HG02973 (cell line): ENCODE measurements around the gene EXT2.

ENCODE experiments used
- ATAC-seq: cut with Tn5 transposase; IDR thresholded peaks from one replicate; pipeline ENCODE4 v1.9.1; 2021; ENCODE audit warnings: moderate library complexity; ENCODE audit not compliant: unreplicated experiment

Gene EXT2

DNA sequence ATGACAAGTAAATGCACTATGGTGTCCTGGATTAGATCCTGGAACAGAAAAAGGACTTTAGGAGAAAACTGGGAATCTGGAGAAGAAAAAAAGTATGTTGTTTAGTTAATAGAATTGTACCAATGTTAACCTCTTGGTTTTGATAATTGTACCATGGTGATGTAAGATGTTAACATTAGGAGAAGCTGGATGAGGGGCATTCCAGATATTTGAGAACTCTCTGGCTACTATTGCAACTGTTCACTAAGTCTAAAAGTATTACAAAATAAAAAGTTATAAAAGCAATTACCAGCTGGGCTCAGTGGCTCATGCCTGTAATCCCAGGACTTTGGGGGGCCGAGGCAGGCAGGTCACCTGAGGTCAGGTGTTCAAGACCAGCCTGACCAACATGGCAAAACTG is 66.5 kb downstream of the EXT2 start:
- no peak for ATAC-seq

GRCh38 chr11:44162662-44163061 is 67.2 kb downstream of the EXT2 start:
- no peak for ATAC-seq

- ATAC-seq = no peak
Measured at GRCh38 chr11:44165432-44165831, 70.0 kb downstream of the EXT2 start.

GRCh38 chr11:44167046-44167445 is 71.6 kb downstream of the EXT2 start:
- no peak for ATAC-seq

DNA sequence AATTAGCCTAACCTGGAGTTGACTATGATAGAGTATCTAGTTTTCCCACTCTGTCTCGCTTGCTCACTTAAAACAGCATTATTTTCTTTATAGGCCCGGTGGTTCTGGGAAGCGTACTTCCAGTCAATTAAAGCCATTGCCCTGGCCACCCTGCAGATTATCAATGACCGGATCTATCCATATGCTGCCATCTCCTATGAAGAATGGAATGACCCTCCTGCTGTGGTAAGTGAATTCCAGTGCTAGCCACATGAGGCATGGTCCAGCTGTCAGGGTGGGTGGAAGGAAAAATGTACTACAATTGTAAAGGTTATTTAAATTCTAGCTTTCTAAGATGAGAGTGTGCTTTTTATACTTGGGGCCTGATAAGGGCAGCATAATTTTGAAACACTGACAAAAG is 76.0 kb downstream of the EXT2 start:
- ATAC-seq = no peak

- no peak for ATAC-seq
Measured at GRCh38 chr11:44172966-44173365, 77.5 kb downstream of the EXT2 start.

- no peak for ATAC-seq
Measured at GRCh38 chr11:44174842-44175241, 79.4 kb downstream of the EXT2 start.

DNA sequence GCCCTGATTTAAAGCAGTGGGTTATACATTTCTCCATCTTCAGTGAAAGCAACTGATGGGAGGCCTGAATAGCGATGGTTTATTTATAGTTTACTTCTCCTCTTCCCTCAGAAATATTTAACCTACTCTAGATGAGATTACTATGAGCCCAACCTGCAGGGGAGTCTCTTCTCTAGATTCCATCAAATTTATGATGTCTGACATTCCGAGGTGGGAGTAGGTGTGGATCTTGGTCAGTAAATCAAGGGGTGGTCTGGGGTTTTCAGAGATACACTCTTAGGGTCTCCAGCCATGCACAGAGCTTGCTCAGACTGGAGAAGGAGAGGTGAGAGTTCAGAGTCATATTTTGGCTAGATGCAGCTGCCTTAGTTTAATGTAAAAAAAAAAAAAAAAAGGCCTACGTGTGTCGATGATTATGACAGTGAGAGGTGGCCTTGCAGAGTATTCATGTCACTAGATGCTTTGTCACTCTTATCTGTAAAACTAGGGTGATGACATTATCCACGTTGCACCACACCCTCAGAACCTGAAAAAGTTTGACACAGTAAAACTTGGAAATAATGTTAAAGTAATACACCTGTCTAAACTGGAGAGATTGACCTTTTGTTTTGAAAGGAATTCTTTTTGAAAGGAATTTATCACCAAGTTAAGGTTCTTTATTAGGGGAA is 81.2 kb downstream of the EXT2 start:
- no peak for ATAC-seq

GRCh38 chr11:44177905-44178304 is 82.4 kb downstream of the EXT2 start:
- no peak for ATAC-seq

DNA sequence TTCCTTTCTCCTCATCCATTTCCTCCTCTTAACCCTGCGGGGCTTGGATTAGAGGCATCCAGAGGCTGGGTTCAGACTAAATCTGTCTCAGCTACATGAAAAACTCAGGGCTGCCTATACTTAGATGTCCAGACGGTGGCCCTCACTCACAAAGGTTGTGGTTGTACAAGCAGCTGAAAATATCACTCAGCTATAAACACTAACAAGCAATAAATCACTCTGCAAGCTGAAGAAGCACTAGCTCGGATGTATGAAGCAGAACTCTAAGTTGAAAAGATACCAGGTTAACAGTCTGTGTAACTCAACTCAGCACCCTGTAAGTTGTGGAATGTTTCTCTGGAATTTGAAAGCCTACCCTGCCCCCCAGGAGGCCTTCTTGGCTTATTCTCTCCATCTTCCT is 82.9 kb downstream of the EXT2 start:
- no peak for ATAC-seq

DNA sequence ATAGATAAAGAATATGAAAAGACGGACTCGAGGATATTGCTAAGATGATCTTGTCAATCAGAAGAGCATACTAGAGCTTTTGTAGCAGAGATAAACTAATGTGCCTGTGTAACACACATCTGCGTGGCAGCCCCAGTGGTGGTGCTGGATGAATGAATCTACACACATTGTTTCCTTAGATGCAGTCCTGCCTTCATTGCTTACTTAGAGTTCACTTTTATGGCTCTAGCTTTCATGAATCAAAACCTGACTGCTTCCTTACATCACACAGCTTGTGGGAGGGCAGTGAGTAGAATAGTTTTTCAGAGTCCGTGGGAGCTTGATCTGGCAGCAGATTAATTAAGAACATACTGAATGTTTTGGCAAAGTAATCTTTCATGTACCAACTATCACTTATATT is 83.7 kb downstream of the EXT2 start:
- no peak for ATAC-seq

DNA sequence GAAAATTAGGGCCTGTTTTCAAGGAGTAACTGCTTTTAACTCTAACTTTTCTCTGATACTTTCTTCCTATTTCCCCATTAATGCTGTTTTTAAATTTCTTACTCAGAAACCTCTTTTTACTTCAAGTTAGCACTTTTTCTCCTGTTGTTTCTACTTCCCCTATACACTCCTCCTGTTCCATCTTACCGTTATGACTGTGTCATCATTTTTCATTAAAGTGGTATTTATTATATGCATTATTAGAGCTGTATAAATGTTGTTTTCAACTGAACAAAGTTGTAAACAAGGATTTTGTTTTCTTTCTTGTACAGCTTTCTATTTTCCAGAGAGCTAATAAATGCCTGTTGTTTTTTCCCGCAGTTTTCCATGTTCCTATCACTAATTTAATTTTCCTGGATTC is 84.6 kb downstream of the EXT2 start:
- no peak for ATAC-seq

GRCh38 chr11:44185522-44185921 is 90.0 kb downstream of the EXT2 start:
- no peak for ATAC-seq

- no peak for ATAC-seq
Measured at GRCh38 chr11:44186321-44186930, 90.9 kb downstream of the EXT2 start.

GRCh38 chr11:44188643-44189042 is 93.2 kb downstream of the EXT2 start:
- no peak for ATAC-seq

- ATAC-seq = no peak
Measured at GRCh38 chr11:44189986-44190882, 94.8 kb downstream of the EXT2 start.

DNA sequence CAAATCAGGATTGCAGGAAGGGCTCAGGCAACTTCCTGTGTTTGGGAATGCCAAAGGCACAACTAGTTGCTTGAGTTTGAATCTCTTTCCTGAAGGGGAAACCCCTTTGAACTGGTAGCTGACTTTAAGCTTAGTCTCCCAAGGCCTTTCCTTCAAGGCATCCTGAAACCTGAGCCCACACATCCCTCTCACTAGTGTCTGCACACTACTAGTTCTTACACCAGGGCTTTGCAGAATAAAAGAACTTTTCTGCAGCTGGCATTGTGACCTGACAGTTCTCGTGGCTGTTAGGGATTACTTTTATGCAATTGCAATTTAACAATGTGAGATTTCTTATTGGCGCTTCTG is 95.4 kb downstream of the EXT2 start:
- ATAC-seq = no peak

- ATAC-seq = no peak
Measured at GRCh38 chr11:44191322-44192016, 96.0 kb downstream of the EXT2 start.

- no peak for ATAC-seq
Measured at GRCh38 chr11:44192017-44192385, 96.5 kb downstream of the EXT2 start.

DNA sequence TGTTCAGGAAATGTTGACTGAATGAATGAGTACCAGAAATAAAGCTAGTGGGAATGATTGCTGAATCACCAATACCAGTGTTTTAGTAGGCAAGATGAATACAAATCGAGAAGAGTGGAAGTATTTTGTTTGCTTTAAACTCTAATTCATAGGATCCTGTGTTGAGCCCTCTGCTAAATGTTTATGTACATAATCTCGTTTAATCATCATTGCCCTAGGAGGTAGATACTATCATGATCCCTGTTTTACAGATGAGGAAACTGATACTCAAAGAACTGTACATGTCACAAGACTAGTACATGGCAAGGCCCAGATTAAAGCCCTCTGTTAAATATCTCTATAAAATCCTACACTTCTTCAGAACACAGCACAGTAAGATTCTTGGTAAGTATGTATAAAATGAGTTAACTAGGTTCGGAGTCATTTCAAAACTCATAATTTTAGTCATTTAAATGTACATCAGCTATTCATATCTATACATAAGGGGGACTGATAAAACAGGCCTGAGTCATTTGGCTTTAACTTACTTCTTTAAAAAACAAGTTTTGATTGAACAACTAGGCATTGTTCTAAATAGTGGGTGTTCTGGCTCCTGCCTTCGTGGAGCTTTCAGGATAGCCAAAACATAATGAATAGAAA is 97.1 kb downstream of the EXT2 start:
- no peak for ATAC-seq

DNA sequence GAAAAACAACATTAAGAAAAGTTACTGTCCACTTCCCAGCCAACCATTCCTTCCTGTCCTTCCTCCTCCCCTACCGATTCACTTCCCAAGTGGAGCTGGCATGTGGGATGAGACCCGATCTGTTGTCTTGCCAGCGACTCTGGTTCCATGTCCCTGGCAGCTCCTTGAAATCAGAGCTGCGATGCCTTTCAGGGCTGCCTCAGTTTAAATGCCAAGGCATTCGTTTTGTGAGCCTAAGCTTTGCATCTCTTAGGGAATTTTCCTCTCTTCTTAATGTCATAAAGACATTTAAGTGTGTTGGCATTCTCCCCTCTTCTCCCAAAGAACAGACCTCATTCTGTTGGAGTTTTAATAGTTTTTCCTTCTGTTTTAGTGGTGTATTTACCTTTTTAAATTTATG is 98.4 kb downstream of the EXT2 start:
- no peak for ATAC-seq
